ENCODE results near the gene NAPA. TPM values are rescaled to one million over a fixed set of nuclear protein-coding genes. Genes with fewer than 3 reads are reported as not detected.

The NAPA gene
- polyA plus RNA-seq, 3 donors: 77.5 to 135 (median 111) TPM

DNA sequence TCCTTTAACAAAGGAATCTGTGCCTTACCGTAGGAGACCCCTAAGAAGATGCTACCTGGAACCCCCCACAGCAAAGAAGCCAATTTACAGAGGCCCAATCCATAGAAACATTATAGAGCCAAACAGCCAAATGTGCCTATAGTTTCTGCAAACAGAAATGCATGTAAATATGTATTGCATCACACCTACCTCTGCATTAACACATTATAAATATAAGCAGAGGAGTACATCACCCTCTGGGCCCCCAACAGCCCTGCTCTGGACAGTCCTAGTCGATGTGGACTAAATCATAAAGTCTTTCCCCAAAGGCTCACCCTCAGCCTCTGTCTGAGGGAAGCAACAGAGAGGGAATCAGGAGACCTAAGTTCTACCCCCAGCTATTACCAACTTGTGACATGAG, 32.3 kb upstream of the NAPA start:
- Mint-ChIP-seq H3K9me3 (peaks cover 0 to 6% (median 0%) of the 10 kb centered on the region in 7 donors), H3K27me3 (ENCODE audit: low read depth in 3 of 3) (peaks cover 49 to 57% (median 51%) of the 10 kb centered on the region in 3 donors), H3K36me3 (no peaks in the 10 kb centered on the region), H3K27ac (no peak overlapping the region), H3K4me1 (no peaks in the 10 kb centered on the region), H3K4me3 (no peak overlapping the region)
- H2AFZ ChIP-seq (ENCODE audit: insufficient read depth, low read depth, low read length, poor library complexity, severe bottlenecking): no peak overlapping the region
- no peak for DNase-seq
- TF ChIP-seq, protein P1, sequence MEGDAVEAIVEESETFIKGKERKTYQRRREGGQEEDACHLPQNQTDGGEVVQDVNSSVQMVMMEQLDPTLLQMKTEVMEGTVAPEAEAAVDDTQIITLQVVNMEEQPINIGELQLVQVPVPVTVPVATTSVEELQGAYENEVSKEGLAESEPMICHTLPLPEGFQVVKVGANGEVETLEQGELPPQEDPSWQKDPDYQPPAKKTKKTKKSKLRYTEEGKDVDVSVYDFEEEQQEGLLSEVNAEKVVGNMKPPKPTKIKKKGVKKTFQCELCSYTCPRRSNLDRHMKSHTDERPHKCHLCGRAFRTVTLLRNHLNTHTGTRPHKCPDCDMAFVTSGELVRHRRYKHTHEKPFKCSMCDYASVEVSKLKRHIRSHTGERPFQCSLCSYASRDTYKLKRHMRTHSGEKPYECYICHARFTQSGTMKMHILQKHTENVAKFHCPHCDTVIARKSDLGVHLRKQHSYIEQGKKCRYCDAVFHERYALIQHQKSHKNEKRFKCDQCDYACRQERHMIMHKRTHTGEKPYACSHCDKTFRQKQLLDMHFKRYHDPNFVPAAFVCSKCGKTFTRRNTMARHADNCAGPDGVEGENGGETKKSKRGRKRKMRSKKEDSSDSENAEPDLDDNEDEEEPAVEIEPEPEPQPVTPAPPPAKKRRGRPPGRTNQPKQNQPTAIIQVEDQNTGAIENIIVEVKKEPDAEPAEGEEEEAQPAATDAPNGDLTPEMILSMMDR (IDR thresholded peaks at IDR 0.05): no peak
- H3K9ac ChIP-seq (ENCODE audit: insufficient read depth, low read length, poor library complexity, severe bottlenecking): no peak overlapping the region
- H3K4me2 ChIP-seq (replicated peaks; ENCODE audit: extremely low read depth, low read length, poor library complexity, severe bottlenecking): no peak overlapping the region
- H3K4me1 ChIP-seq (ENCODE audit: control insufficient read depth in 1 of 2, insufficient read depth in 2 of 2, low read length in 2 of 2): no peaks in the 10 kb centered on the region
- H3K4me3 ChIP-seq (replicated peaks in 1 of 3; ENCODE audit: low read depth in 2 of 3, low read length in 3 of 3): no peak overlapping the region
- H3K9me3 ChIP-seq (replicated peaks in 1 of 2; ENCODE audit: control insufficient read depth in 1 of 2, insufficient read depth in 1 of 2, low read length in 2 of 2): no peaks in the 10 kb centered on the region
- no peaks in the 10 kb centered on the region for H3K79me2 ChIP-seq (ENCODE audit: insufficient read depth, low read length)
- no peaks in the 10 kb centered on the region for H4K20me1 ChIP-seq (ENCODE audit: insufficient read depth, low read length)
- H3K36me3 ChIP-seq (replicated peaks in 1 of 2; ENCODE audit: control insufficient read depth in 1 of 2, insufficient read depth in 2 of 2, low read length in 2 of 2): no peaks in the 10 kb centered on the region
- WGBS (ENCODE audit: insufficient coverage): no CpG with 5 or more reads among the region's 2 CpGs
- intact Hi-C loops (cut with micrococcal nuclease): no loop called here
- peaks cover 0 to 32% of the 10 kb centered on the region in 2 donors for H3K27me3 ChIP-seq (ENCODE audit: control insufficient read depth in 2 of 2, insufficient read depth in 2 of 2, low read length in 2 of 2)
- H3K27ac ChIP-seq (ENCODE audit: low read depth in 1 of 2, low read length in 2 of 2): no peak overlapping the region

- Histone ChIP-seq H2AFZ (ENCODE audit: insufficient read depth, low read depth, low read length, poor library complexity, severe bottlenecking) (no peak overlapping the region), H3K4me1 (ENCODE audit: control insufficient read depth in 1 of 2, insufficient read depth in 2 of 2, low read length in 2 of 2) (no peaks in the 10 kb centered on the region), H3K27ac (ENCODE audit: low read depth in 1 of 2, low read length in 2 of 2) (no peak overlapping the region), H3K4me2 (replicated peaks; ENCODE audit: extremely low read depth, low read length, poor library complexity, severe bottlenecking) (no peak overlapping the region), H3K9me3 (replicated peaks in 1 of 2; ENCODE audit: control insufficient read depth in 1 of 2, insufficient read depth in 1 of 2, low read length in 2 of 2) (no peaks in the 10 kb centered on the region), H3K4me3 (replicated peaks in 1 of 3; ENCODE audit: low read depth in 2 of 3, low read length in 3 of 3) (no peak overlapping the region), H4K20me1 (ENCODE audit: insufficient read depth, low read length) (no peaks in the 10 kb centered on the region), H3K79me2 (ENCODE audit: insufficient read depth, low read length) (no peaks in the 10 kb centered on the region), H3K27me3 (ENCODE audit: control insufficient read depth in 2 of 2, insufficient read depth in 2 of 2, low read length in 2 of 2) (peaks cover 0 to 35% of the 10 kb centered on the region in 2 donors), H3K9ac (ENCODE audit: insufficient read depth, low read length, poor library complexity, severe bottlenecking) (no peak overlapping the region), H3K36me3 (replicated peaks in 1 of 2; ENCODE audit: control insufficient read depth in 1 of 2, insufficient read depth in 2 of 2, low read length in 2 of 2) (no peaks in the 10 kb centered on the region)
- DNase-seq: no peak
- Mint-ChIP-seq H3K4me3 (peak overlapping the region in 1 of 2 donors; percentile 53), H3K4me1 (no peaks in the 10 kb centered on the region), H3K27ac (no peak overlapping the region), H3K36me3 (no peaks in the 10 kb centered on the region), H3K27me3 (ENCODE audit: low read depth in 3 of 3) (peaks cover 47 to 63% (median 55%) of the 10 kb centered on the region in 3 donors), H3K9me3 (peaks cover 0 to 6% (median 0%) of the 10 kb centered on the region in 7 donors)
- 21% methylated on average over 71 of the region's 75 CpGs for WGBS (ENCODE audit: insufficient coverage)
- intact Hi-C loops (cut with micrococcal nuclease): no loop called here
- TF ChIP-seq, protein P1 (IDR thresholded peaks at IDR 0.05): no peak
Measured at GRCh38 chr19:47545061-47545948, 30.4 kb upstream of the NAPA start.

All from CD14-positive monocyte (primary cell).